HG03025 (cell line): ENCODE results near the gene TMBIM1.

Experiments used
- ATAC-seq: cut with Tn5 transposase; IDR thresholded peaks from one replicate; pipeline ENCODE4 v1.9.1; 2021; ENCODE audit warnings: mild to moderate bottlenecking, moderate library complexity; ENCODE audit not compliant: unreplicated experiment, low FRiP score

Gene TMBIM1

GRCh38 chr2:218226903-218227302, 65.4 kb downstream of the TMBIM1 start:
- ATAC-seq = no peak
